Measurements from ENCODE around the gene FANCI. TPM values are rescaled to one million over a fixed set of nuclear protein-coding genes. Genes with fewer than 3 reads are reported as not detected.

The FANCI gene
- total and polyA plus RNA-seq, 2 of the 13 experiments (the other 11 are each of a cell fraction or from before 2014, with no cell fraction given), result 15.7 to 68.8 TPM

DNA sequence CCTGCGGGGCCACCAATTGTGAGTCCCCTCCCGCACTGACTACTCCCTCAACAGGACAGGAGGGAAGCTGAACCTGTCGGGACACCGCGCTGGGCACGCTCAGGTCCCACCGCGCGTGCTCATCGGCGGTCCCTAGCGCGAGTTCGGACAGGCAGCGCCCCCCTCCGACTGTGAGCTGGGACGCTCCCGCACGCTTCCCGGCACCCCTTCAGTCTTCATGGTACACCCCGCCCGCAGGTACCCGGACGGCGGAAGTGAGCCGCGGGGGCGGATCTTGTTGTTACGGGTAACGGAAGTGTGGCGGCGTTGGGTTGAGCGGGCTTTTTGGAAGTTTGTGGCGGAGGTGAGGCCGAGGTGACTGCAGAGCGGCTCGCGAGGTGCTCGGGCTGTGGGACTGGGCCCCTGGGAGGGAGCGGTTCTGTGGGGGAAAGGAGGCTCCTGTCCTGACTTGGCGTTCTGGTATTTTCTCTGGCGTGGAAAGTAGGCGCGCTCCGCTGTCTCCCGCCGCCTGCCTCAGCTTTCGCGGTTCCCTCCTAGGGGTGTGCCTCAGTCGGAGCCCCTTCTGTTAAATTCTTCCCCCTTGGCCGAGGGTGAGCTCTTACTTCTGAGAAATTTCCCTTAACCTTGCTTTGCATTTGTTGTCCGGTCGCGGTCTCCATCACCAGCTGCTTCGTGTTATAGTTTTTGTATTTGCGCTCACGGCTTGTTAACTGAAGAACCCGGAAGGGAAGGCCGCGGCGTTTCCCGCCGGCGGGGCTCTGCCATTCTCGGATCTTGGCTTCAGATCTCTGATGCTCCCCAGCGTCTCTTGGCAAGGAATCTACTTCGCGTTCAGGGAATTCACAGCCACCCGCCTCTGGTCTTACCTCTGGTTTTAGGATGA lies at the start of gene FANCI (continued):
- TF ChIP-seq, protein P1, sequence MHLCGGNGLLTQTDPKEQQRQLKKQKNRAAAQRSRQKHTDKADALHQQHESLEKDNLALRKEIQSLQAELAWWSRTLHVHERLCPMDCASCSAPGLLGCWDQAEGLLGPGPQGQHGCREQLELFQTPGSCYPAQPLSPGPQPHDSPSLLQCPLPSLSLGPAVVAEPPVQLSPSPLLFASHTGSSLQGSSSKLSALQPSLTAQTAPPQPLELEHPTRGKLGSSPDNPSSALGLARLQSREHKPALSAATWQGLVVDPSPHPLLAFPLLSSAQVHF (CRISPR knock-in tag; IDR thresholded peaks at IDR 0.05), result peak; percentile 57; the same call in 1 of the 2 replicates
- TF ChIP-seq, protein P2, sequence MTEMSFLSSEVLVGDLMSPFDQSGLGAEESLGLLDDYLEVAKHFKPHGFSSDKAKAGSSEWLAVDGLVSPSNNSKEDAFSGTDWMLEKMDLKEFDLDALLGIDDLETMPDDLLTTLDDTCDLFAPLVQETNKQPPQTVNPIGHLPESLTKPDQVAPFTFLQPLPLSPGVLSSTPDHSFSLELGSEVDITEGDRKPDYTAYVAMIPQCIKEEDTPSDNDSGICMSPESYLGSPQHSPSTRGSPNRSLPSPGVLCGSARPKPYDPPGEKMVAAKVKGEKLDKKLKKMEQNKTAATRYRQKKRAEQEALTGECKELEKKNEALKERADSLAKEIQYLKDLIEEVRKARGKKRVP (CRISPR knock-in tag; IDR thresholded peaks at IDR 0.05), result peak in 1 of 2 experiments; percentile 51; a peak in 1 of 4 replicates
- TF ChIP-seq, protein P3, sequence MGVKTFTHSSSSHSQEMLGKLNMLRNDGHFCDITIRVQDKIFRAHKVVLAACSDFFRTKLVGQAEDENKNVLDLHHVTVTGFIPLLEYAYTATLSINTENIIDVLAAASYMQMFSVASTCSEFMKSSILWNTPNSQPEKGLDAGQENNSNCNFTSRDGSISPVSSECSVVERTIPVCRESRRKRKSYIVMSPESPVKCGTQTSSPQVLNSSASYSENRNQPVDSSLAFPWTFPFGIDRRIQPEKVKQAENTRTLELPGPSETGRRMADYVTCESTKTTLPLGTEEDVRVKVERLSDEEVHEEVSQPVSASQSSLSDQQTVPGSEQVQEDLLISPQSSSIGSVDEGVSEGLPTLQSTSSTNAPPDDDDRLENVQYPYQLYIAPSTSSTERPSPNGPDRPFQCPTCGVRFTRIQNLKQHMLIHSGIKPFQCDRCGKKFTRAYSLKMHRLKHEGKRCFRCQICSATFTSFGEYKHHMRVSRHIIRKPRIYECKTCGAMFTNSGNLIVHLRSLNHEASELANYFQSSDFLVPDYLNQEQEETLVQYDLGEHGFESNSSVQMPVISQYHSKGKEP (CRISPR knock-in tag; IDR thresholded peaks at IDR 0.05), result no peak
- TF ChIP-seq, protein P4, sequence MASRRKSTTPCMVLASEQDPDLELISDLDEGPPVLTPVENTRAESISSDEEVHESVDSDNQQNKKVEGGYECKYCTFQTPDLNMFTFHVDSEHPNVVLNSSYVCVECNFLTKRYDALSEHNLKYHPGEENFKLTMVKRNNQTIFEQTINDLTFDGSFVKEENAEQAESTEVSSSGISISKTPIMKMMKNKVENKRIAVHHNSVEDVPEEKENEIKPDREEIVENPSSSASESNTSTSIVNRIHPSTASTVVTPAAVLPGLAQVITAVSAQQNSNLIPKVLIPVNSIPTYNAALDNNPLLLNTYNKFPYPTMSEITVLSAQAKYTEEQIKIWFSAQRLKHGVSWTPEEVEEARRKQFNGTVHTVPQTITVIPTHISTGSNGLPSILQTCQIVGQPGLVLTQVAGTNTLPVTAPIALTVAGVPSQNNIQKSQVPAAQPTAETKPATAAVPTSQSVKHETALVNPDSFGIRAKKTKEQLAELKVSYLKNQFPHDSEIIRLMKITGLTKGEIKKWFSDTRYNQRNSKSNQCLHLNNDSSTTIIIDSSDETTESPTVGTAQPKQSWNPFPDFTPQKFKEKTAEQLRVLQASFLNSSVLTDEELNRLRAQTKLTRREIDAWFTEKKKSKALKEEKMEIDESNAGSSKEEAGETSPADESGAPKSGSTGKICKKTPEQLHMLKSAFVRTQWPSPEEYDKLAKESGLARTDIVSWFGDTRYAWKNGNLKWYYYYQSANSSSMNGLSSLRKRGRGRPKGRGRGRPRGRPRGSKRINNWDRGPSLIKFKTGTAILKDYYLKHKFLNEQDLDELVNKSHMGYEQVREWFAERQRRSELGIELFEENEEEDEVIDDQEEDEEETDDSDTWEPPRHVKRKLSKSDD (CRISPR knock-in tag; IDR thresholded peaks at IDR 0.05; ENCODE audit: low read depth), result no peak
- no peak; the same call in 1 of the 2 replicates for TF ChIP-seq ZNF567 (CRISPR knock-in tag; IDR thresholded peaks at IDR 0.05; ENCODE audit: borderline replicate concordance)
- peak; percentile 64; the same call in 1 of the 2 replicates for TF ChIP-seq ZNF792 (CRISPR knock-in tag; IDR thresholded peaks at IDR 0.05)
- TF ChIP-seq, protein P5, sequence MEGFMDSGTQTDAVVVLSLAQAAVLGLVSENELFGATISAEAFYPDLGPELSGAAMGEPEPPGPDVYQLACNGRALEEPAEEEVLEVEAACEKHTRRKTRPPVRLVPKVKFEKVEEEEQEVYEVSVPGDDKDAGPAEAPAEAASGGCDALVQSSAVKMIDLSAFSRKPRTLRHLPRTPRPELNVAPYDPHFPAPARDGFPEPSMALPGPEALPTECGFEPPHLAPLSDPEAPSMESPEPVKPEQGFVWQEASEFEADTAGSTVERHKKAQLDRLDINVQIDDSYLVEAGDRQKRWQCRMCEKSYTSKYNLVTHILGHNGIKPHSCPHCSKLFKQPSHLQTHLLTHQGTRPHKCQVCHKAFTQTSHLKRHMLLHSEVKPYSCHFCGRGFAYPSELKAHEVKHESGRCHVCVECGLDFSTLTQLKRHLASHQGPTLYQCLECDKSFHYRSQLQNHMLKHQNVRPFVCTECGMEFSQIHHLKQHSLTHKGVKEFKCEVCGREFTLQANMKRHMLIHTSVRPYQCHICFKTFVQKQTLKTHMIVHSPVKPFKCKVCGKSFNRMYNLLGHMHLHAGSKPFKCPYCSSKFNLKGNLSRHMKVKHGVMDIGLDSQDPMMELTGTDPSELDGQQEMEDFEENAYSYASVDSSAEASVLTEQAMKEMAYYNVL (CRISPR knock-in tag; IDR thresholded peaks at IDR 0.05; ENCODE audit: borderline replicate concordance), result 0 out of 2 replicates have a peak, but pooled peaks have one; percentile 47
- no peak; the same call in 1 of the 2 replicates for TF ChIP-seq WIZ (CRISPR knock-in tag; IDR thresholded peaks at IDR 0.05)
- no peak for TF ChIP-seq POLR2AphosphoS2 (IDR thresholded peaks at IDR 0.05; ENCODE audit: low read depth, low read length)
- TF ChIP-seq BRD4 (CRISPR knock-in tag; IDR thresholded peaks at IDR 0.05), result no peak
- TF ChIP-seq, protein P6, sequence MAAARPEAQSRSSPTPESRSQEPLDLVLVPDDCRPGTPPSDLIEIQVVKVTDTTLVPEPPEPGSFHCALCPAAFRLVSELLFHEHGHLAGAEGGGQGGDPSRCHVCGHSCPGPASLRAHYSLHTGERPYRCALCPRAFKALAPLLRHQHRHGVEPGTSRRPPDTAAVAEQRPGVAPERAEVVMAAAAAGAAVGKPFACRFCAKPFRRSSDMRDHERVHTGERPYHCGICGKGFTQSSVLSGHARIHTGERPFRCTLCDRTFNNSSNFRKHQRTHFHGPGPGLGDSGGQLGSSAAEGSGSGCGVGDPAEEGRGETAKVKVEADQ (CRISPR knock-in tag; IDR thresholded peaks at IDR 0.05; ENCODE audit: borderline replicate concordance), result 0 out of 2 replicates have a peak, but pooled peaks have one; percentile 8
- TF ChIP-seq DNMT3B (CRISPR knock-in tag; conservative IDR thresholded peaks at IDR 0.05), result no peak
- TF ChIP-seq, protein P7, sequence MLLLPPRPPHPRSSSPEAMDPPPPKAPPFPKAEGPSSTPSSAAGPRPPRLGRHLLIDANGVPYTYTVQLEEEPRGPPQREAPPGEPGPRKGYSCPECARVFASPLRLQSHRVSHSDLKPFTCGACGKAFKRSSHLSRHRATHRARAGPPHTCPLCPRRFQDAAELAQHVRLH (CRISPR knock-in tag; IDR thresholded peaks at IDR 0.05; ENCODE audit: borderline replicate concordance, low read depth), result no peak; the same call in 1 of the 2 replicates
- TF ChIP-seq, protein P8, sequence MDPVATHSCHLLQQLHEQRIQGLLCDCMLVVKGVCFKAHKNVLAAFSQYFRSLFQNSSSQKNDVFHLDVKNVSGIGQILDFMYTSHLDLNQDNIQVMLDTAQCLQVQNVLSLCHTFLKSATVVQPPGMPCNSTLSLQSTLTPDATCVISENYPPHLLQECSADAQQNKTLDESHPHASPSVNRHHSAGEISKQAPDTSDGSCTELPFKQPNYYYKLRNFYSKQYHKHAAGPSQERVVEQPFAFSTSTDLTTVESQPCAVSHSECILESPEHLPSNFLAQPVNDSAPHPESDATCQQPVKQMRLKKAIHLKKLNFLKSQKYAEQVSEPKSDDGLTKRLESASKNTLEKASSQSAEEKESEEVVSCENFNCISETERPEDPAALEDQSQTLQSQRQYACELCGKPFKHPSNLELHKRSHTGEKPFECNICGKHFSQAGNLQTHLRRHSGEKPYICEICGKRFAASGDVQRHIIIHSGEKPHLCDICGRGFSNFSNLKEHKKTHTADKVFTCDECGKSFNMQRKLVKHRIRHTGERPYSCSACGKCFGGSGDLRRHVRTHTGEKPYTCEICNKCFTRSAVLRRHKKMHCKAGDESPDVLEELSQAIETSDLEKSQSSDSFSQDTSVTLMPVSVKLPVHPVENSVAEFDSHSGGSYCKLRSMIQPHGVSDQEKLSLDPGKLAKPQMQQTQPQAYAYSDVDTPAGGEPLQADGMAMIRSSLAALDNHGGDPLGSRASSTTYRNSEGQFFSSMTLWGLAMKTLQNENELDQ (CRISPR knock-in tag; IDR thresholded peaks at IDR 0.05; ENCODE audit: borderline replicate concordance), result peak; percentile 3; the same call in 1 of the 2 replicates
- TF ChIP-seq NR2F2 (IDR thresholded peaks at IDR 0.05; ENCODE audit: borderline replicate concordance, low read depth), result no peak; the same call in 1 of the 2 replicates

Measured in HepG2 (cell line).